ENCODE measurements around the gene PATJ.
"Not testable (repeated sequence)": the region's sequence is repeated elsewhere in the genome, so short reads cannot be mapped to it uniquely, and the experiment has no call there.

PATJ gene

DNA sequence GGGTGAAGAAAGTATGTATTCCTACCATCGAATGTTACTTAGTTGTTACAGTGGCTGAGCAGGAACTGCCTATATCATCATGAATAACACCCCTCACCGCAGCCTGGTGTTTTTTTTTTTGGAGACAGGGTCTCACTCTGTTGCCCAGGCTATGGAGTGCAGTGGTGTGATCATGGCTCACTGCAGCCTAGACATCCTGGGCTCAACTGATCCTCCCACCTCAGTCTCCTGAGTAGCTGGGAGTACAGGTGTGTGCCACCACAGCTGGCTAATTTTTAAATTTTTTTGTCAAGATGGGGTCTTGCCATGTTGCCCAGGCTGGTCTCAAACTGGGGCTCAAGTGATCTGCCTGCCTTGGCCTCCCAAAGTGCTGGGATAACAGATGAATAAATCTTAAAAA is 7.3 kb downstream of the PATJ start:
- no peak for DNase-seq

DNA sequence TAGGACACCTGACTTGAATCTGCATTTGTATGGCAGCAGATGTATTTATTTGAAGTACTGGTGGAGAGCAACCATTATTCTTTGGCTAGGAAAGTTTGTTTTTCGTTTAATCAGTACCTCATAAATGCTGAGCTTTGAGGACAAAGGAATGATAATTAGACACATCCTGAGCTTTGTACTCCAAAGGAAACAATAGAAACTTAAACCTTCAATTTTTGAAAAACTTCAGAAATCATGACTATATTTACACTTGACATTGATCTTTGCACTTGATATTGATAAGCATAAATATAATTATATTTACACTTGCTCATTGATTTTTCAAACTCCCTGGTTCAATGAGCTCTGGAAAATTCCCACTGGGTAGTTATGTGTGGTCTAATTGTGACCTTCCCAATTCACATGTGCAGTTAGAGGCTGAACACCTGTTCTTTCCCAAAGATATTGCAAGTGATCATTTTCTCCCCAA is 10.7 kb downstream of the PATJ start:
- no peak for DNase-seq

DNA sequence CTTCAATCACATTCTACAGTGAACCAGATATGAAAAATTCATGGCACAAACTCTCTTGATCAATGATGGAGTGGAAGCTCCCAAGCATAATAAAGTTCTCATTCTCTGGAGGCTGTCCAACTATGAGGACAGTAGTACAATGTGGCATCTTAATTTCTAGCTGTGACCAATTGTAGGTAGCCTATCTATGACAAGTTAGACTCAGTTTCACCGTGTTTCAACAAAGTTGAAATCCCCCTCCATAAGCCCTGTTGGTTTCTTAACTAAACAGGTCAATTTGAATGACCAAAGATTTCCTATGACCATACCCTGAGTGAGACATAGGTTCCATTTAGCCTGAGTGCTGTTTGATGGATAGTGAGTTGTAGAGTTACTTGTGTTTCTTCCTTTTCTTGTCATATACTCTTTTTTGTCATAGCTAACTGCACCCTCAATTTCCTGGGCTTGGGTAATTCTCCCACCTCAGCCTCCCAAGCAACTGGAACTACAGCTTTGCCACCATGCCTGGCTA is 11.8 kb downstream of the PATJ start:
- DNase-seq, result no peak

DNA sequence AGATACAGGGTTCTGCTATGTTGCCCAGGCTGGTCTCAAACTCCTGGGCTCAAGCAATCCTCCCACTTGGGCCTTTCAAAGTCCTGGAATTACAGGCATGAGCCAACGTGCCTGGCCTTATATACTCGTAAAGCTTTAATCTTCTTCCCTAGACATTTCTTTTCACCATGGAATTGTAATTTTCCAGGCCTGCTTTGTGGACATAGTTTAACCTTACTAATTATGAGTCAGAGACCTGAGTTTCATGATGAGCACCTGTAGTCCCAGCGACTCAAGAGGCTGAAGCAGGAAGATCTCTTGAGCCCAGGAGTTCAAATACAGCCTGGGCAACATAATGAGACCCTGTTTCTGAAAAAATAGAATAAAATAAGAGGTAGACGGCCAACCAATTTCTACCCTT is 12.3 kb downstream of the PATJ start:
- no peak for DNase-seq

- no peak for DNase-seq
Measured at GRCh38 chr1:61756773-61757172, 14.5 kb downstream of the PATJ start.

GRCh38 chr1:61757950-61758349 is 15.7 kb downstream of the PATJ start:
- no peak for DNase-seq

DNA sequence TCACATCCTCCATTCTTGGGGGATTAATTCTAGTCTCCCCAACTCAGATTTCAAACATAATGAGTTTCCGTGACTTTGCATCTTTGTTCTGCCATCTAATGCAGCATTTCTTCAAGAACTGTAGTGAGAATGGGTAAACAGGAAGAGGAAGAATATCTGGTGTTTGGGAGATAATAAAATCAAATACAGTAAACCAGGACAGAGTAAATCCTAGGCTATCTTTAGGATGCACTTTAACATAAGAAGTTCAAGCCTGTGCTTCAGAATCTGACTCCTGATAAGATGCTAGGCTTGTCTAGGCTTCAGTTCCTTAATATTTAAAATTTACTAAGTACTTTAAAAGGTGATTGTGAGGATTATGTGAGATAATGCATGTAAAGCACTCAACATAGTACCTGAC is 27.9 kb downstream of the PATJ start:
- no peak for DNase-seq

DNA sequence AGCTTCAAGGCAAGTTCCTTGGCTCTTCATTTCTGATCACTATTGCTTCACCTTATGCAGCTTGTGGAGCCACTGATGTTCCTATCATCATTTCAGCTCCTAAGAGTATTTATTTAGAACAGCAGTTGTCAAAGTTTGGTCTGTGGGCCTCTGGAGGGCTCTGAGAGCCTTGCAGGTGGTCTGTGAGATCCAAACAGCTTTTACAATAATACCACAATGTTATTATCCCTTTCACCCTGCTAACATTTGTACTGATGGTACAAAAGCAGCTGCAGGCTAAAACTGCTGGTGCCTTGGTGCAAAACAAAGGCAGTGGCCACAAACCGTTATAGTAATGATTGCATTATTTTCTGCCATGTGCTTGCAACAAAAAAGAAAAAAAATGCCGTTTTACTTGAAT is 33.8 kb downstream of the PATJ start:
- no peak for DNase-seq

DNA sequence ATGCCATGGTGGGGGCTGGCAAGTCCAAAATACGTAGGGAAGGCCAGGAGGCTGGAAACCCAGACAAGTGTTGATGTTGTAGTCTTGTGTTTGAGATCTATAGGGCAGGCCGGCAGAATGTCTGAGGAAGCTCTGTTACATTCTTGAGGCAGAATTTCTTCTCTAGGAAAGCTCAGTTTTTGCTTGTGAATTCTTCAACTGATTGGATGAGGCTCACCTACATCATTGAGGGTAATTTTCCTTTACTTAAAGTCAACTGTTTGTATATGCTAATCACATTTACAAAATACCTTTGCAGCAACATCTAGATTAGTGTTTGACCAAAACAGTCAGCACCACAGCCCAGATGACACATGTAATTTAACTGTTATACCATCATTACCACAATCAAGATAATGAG is 37.0 kb downstream of the PATJ start:
- no peak for DNase-seq

DNA sequence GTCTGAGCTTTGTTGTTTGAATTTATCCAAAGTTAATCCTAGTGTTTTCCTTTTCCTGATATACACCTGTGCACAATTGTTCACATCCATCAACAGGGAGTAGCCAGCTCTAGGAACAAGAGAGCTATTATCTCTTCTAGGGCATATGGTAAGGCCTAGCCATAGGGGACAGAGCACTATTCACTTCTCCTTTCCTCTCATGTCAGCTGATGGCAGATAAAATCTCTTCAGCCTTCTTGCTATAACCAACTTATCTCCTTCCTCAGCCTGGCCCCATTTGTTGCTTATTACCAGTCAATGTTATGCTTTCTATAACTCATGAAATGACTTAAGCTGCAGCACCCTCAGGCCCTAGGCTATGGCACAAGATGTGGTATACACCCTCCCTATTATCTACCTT is 38.9 kb downstream of the PATJ start:
- no peak for DNase-seq

- no peak for DNase-seq
Measured at GRCh38 chr1:61782771-61783170, 40.5 kb downstream of the PATJ start.

- no peak for DNase-seq
Measured at GRCh38 chr1:61784726-61785125, 42.4 kb downstream of the PATJ start.

DNA sequence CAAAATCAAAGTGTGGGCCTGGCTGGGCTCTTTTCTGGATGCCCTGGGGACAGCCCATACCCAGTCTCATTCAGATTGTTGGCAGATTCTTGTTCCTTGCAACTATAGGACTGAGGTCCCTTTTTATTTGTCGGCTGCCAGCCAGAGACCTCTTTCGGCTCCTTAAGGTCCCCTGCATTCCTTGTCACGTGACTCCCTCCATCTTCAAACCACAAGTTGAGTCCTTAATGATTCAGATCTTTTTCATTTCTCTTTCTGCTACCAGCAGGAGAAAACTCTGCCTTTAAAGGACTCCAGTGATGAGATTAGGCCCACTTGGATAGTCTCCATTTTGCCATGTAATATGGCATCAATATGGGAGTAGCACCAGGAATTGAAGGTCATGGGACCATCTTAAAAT is 48.6 kb downstream of the PATJ start:
- no peak for DNase-seq

DNA sequence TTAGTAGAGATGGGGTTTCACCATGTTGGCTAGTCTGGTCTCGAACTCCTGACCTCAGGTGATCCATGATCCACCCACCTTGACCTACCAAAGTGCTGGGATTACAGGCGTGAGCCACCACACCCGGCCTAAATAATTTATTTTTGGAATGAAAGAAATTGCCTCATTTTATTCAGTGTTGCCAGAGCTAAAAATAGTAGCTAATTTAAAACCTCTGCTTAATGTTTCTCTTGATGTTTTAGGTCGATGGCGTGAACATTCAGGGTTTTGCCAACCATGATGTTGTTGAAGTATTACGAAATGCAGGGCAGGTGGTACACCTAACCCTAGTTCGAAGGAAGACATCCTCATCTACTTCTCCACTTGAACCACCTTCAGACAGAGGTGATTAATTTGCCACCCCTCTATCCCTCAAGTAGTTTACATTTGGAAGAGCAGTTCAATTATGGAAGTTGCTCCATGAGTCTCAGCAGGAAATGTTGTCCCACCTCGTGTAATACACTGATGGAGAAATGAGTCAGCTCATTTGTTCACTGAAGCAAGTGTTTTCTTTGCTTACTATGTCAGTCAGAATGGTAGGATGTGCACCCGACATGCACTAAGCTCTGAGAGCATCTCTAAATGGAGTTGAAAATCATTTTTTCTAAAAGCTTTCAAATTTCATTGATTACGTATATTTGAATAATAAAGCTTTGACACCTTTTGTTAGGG is 54.9 kb downstream of the PATJ start:
- DNase-seq, result no peak

DNA sequence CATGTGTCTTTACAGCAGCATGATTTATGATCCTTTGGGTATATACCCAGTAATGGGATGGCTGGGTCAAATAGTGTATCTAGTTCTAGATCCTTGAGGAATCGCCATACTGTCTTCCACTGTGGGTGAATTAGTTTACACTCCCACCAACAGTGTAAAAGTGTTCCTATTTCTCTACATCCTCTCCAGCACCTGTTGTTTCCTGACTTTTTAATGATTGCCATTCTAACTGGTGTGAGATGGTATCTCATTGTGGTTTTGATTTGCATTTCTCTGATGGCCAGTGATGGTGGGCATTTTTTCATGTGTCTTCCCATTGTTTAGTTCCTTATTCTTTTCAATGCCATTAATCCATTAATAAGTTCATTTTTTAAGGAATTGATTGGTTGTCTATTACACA is 58.8 kb downstream of the PATJ start:
- DNase-seq, result not testable (repeated sequence)

DNA sequence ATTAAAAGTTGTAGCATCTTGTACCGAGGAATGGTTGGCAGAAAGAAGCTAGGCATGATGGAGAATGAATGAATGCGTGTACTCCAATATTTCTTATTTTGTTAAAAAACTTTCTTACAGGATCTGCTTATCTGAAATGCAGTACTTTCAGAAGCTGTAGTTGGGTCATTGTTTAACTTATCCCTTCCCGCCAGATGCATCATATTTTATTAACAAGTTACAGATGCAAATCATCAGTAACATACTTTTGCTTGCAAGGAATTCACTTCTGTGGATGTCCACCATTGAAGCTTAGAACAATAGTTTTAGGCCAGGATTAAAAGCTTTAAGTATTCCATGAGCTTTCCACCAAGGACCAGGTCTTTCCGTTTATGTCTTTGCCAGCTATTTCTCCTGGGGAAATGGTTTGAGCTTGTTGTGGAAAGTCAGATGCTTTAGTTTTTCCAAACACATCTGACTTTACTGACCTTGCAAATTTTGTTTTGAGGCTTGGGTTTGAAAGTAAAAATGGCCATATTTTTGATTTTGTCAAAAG is 65.4 kb downstream of the PATJ start:
- DNase-seq, result no peak

- no peak for DNase-seq
Measured at GRCh38 chr1:61808321-61808720, 66.0 kb downstream of the PATJ start.

DNA sequence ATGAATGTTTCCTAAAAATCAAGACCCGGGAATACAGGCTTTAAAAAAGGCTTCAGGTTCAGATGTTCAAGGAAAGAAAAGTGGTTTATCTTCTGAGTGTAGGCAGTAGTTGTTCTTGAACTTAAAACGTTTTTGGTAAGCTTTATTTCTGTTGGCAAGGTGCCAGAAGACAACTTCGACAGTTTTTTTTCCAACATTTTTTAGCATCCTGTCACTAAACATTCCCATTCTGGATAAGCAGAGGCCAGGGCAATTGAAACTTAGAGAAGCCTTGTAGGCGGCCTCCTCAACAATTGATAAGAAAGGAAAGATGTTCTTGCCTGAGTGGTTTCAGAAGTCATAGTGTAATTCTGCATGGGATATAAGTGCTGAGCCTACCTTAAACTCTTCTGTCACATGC is 66.7 kb downstream of the PATJ start:
- no peak for DNase-seq

DNA sequence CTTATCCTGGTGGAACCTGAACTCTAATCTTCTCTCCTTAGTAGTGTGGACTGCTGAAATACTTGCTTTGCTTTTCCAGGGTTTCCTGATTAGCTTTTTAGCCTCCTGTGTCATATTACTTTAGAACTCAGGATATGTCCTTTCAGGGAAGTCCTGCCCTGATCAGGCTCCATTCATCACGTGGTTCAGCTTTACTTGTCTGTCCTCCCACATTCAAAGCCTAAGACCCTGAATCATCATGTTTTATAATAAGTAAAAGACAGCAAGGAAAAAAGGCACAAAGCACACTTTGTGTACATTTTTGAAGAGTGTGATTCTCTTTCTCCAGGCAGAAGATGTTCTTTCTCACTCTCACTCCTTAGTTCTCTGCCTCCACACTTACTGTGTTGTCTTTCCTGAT is 70.6 kb downstream of the PATJ start:
- no peak for DNase-seq

- no peak for DNase-seq
Measured at GRCh38 chr1:61816191-61816590, 73.9 kb downstream of the PATJ start.

DNA sequence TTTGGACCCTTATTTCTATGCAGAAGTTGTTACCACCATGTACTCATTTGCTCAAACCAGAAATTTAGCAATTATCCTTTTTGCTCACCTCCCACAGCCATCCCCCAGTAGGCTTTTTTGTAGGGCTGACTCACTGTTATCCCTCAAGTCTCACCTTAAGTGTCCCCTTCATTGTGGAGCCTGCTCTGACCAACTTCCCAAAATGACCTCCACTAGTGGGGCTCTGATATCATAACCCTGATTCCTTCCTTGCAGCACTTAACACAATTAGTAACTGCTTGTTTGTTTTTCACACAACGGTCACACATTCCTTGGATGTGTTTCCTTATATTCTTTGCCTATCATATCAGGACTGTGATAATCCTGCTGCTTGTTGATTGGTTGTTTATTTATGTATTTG is 76.7 kb downstream of the PATJ start:
- DNase-seq, result no peak

DNA sequence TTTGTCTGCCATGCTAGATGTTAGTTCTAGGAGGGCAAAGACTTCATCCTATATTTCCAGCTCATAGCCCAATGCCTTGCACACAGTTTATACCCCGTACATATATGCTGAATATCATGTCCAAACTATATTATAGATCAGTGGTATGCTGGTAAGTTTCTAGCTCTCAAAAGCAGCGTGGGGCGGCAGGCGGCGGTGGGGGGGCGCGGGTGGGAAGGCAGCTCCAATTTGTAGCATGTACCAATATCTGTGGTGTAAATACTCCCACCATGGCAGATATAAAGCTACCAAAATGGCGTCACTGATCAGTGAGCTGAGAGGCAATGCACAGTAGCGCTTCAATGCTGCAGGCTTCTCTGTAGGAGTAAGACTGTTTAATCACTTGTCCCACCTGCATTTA is 77.1 kb downstream of the PATJ start:
- DNase-seq, result no peak

GRCh38 chr1:61825393-61825792 is 83.1 kb downstream of the PATJ start:
- no peak for DNase-seq

DNA sequence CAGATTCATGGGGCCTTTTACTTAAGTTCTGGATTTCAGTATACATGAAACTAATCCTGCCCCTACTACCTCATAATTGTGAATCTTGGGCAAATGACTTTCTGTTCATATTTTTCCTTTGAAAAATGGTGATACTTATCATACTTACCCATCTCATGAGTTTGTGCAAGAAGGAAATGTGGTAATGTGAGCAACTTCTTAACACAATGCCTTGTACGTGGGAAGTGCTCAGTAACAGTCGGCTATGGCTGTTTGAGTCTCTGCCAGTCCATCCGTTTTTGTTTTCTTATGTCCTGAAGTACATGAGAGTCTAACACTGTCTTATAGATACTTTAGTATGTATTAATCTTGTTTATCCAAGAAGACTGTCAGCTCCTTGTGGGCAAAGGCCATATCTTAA is 86.5 kb downstream of the PATJ start:
- DNase-seq, result no peak

GRCh38 chr1:61836649-61837048 is 94.4 kb downstream of the PATJ start:
- DNase-seq, result no peak
